ENCODE results near the gene CTSZ.
"Not testable (repeated sequence)": the region's sequence is repeated elsewhere in the genome, so short reads cannot be mapped to it uniquely, and the experiment has no call there.

Gene CTSZ

GRCh38 chr20:59006864-59007664 is at the start of gene CTSZ:
Gene CTSZ, minus strand, starts transcription at chr20:59007254. Its CDS starts 126 bp downstream, at chr20:59007128.
- FAIRE-seq (no peak), DNase-seq (ENCODE audit: low spot score) (peak; percentile 47)

- DNase-seq (ENCODE audit: low spot score) (no peak), FAIRE-seq (no peak)
Observed at GRCh38 chr20:59055302-59055701, 48.2 kb upstream of the CTSZ start.

GRCh38 chr20:59051666-59052185 is 44.7 kb upstream of the CTSZ start:
- DNase-seq (ENCODE audit: low spot score) (no peak), FAIRE-seq (no peak)

GRCh38 chr20:59050437-59050836 is 43.4 kb upstream of the CTSZ start:
- DNase-seq (ENCODE audit: low spot score) = no peak
- FAIRE-seq = no peak

GRCh38 chr20:59048681-59049030 is 41.6 kb upstream of the CTSZ start:
- FAIRE-seq = no peak

GRCh38 chr20:59047938-59048680 is 41.1 kb upstream of the CTSZ start:
- FAIRE-seq = no peak
- peak; percentile 44 for DNase-seq (ENCODE audit: low spot score)

More at GRCh38 chr20:59048681-59049030, 41.6 kb upstream of the CTSZ start:
- no peak for DNase-seq (ENCODE audit: low spot score)

GRCh38 chr20:59046862-59047261 is 39.8 kb upstream of the CTSZ start:
- DNase-seq (ENCODE audit: low spot score) = no peak
- no peak for FAIRE-seq

DNA sequence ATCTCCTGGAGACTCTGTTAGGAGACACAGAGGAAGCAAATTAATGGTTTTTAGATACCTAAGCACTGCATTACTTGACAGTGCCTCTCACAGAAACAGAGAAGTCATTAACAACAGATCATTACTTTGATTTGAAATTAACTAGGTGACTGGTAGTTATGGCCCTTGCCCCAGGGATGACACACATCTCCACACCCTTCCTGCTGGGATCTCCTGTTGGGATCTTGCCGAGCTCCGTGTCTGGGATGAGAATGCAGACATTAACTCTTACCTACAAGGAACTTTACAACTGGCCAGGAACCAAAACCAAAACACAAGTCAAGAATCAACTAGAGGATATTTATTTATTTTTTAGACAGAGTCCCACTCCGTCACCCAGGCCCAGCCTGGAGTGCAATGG is 37.7 kb upstream of the CTSZ start:
- no peak for DNase-seq (ENCODE audit: low spot score)

DNA sequence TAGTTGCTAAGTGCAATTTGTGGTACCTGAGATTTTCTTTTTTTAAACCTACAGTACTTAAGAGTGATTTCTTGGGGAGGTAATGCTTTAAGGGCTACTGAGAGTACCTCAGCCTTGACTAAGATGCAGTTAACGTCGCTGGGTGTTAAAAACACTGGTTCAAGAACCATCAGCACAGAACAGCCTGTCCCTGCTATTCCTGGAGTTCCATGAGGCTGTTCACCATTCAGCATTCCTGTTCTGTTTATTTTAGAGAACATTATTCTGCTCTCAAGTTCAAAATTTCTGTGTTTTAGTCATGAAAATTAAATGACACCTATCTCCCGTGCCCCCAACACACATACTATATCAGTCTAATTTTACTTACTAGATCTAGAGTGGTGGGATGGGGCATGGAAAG is 37.2 kb upstream of the CTSZ start:
- no peak for FAIRE-seq

More for the DNA sequence above, 37.7 kb upstream of the CTSZ start:
- FAIRE-seq = no peak

GRCh38 chr20:59043698-59044097 is 36.6 kb upstream of the CTSZ start:
- FAIRE-seq = no peak
- no peak for DNase-seq (ENCODE audit: low spot score)

More for the DNA sequence above, 37.2 kb upstream of the CTSZ start:
- DNase-seq (ENCODE audit: low spot score) = no peak

DNA sequence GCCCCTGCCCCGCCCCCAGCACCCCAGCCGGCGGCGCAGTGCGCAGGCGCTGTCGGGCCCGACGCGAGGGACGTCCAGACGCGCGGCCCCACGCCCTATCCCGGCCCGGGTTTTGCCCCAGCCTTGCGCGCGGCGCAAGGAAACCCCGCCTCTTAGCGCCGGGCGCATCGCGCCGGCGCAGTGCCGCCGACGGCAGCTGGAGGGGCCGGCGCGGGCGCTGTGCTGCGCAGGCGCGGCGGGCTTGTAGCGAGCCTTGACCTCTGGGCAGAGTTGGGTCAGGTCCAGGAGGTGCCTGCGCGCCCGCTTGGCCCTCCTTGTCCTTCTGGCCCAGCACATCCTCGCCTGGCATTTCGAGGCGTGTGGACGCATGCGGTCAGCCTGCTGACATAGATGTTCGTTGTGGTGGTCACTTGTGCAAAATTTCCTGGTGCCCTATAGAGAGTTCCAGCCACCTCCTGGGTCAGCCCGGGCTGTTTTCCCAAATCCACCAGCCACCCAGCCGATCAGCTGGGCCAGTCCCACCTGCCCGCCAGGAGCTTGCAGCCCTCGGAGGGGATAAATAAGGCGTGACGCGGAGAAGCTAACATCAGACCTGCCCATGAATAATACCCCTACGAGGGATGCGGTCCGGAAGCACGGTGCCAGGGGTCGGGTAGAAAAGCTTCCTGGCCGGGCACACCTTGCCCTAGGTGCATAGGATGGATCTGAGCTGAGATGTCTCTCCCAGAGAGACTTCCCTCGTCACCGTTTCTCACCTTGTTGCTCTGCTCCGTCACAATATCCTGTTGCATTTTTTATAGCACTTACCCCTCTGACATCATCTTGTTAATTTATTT is 36.0 kb upstream of the CTSZ start:
- DNase-seq (ENCODE audit: low spot score) (peak; percentile 84), FAIRE-seq (no peak)

- FAIRE-seq (no peak), DNase-seq (ENCODE audit: low spot score) (no peak)
Observed at GRCh38 chr20:59042151-59042795, 35.2 kb upstream of the CTSZ start, which contains the start of gene PRELID3B. Gene PRELID3B, minus strand, starts transcription at chr20:59042786. Its CDS starts 56 bp downstream, at chr20:59042730.

- FAIRE-seq; DNase-seq (ENCODE audit: low spot score): not testable (repeated sequence)
Observed at GRCh38 chr20:59041487-59041886, 34.4 kb upstream of the CTSZ start.

- FAIRE-seq = no peak
Observed at GRCh38 chr20:59040667-59041066, 33.6 kb upstream of the CTSZ start.

GRCh38 chr20:59039233-59039632 is 32.2 kb upstream of the CTSZ start:
- no peak for DNase-seq (ENCODE audit: low spot score)
- no peak for FAIRE-seq

More at GRCh38 chr20:59040667-59041066, 33.6 kb upstream of the CTSZ start:
- no peak for DNase-seq (ENCODE audit: low spot score)

DNA sequence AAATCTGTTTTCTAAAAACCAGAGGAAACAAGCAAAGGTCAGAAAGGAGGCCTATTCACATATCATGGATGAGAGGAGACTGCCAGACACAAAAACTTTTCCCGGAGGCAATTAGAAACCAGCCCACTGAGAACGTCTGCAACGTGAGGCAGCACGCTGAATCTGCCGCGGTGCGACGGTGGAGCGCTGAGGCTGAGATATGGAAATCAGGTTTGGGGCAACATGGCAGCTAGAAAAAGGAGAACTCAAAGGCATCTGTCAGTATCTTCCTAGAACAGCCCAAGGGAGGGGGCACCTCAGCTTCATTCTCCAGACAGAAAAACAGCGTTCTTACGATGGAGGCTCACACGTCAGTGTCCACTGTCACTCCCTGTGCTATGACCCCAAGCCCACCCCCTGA is 30.3 kb upstream of the CTSZ start:
- FAIRE-seq = no peak

DNA sequence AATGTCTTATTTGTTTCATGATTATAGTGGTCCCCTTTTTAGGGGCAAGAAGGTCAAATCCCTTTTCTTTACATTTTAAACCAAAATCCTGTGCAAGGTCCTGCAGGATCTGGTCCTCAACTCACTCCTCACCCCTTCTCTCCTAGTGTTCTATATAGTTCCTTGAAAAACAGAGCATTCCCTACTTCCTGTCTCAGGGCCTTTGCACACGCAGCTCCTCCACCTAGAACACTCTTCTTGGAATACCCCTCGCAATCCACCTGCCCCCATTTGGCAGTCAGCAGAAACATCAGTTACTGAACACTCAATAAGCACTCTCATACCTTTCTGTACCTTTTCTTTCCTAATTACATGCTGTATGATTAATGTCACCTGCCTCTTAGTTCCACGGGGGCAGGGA is 28.3 kb upstream of the CTSZ start:
- FAIRE-seq = no peak

More for the DNA sequence above, 30.3 kb upstream of the CTSZ start:
- no peak for DNase-seq (ENCODE audit: low spot score)

GRCh38 chr20:59033616-59034165 is 26.6 kb upstream of the CTSZ start:
- DNase-seq (ENCODE audit: low spot score) = no peak
- FAIRE-seq = no peak

More for the DNA sequence above, 28.3 kb upstream of the CTSZ start:
- DNase-seq (ENCODE audit: low spot score) = no peak

- DNase-seq (ENCODE audit: low spot score) (no peak), FAIRE-seq (peak; percentile 11)
Observed at GRCh38 chr20:59033093-59033492, 26.0 kb upstream of the CTSZ start.

DNA sequence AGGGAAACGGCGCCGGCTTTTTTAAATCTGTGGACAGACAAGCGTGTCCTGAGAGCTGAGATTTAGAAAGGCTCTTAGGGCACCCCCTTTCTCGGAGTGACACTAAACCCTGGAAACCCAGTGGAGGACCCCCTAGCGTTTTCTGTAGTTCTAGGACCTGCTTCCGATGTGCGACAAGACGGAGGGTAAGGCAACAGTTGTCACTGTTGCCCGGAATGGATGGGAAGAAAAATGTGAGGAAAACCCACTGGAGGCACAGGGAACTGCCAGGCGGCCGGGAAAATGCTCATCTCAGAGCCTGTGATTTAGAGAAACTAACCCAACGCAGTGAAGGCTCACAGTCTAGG is 25.6 kb upstream of the CTSZ start:
- DNase-seq (ENCODE audit: low spot score) = peak; percentile 52
- no peak for FAIRE-seq
